SU-DHL-6 (cell line): ENCODE results near the gene ACTN4.

Experiments
- CTCF ChIP-seq: fragments of 200-600 bp; sonication (generic); IDR thresholded peaks from one replicate; pipeline ENCODE4 v1.5.1; 2017; ENCODE audit warnings: antibody characterized with exemption, mild to moderate bottlenecking, low read length, moderate library complexity; ENCODE audit not compliant: insufficient read depth, poor library complexity, severe bottlenecking
- EZH2phosphoT487 ChIP-seq: fragments of 200-600 bp; sonication (generic), shearing (Covaris generic); conservative IDR thresholded peaks from 2 replicates; pipeline ENCODE4 v1.6.1; 2018; ENCODE audit warnings: mild to moderate bottlenecking, antibody characterized with exemption, low read length, moderate library complexity, mixed read lengths

- TF ChIP-seq CTCF (no peak), EZH2phosphoT487 (no peak)
These were observed 17.2 kb downstream of the ACTN4 start for GRCh38 chr19:38664503-38665211.
